HG02759 (cell line): ENCODE results near the gene RBM4B.

Experiments
- ATAC-seq: cut with Tn5 transposase; IDR thresholded peaks from one replicate; pipeline ENCODE4 v1.9.1; 2021; ENCODE audit warnings: mild to moderate bottlenecking, moderate library complexity; ENCODE audit not compliant: unreplicated experiment

RBM4B gene

GRCh38 chr11:66616379-66617154 is 61.1 kb downstream of the RBM4B start, which contains the start of gene RBM14:
Gene RBM14 (plus strand): TSS chr11:66616630. CDS start chr11:66616721, 91 bp downstream.
- peak; percentile 91 for ATAC-seq
